Kidney (tissue), 14 donors: ENCODE measurements around the gene PAPOLB. TPM values are rescaled to one million over a fixed set of nuclear protein-coding genes. Genes with fewer than 3 reads are reported as not detected.
A peak's percentile ranks its signal among the peaks of the same experiment; 100 is the strongest.

Source experiments
- DNase-seq, 5 donors: peaks; one replicate each; pipeline ENCODE4 v3.0.0-alpha.2; 2013 to 2020
- FAIRE-seq: peaks from 2 replicates; lab custom pipeline; 2012; peaks lifted over from hg19 to GRCh38; lab: Jason Lieb, UNC
- H3K27ac ChIP-seq, 2 donors: one replicate each; pipeline ENCODE4 v1.7.0; 2013; ENCODE audit warnings: low read depth in 2 of 2, low read length in 2 of 2, inconsistent platforms in 1 of 2
- H3K27me3 ChIP-seq: one replicate; pipeline ENCODE4 v1.7.1; 2013; ENCODE audit warnings: low read length, inconsistent platforms; ENCODE audit not compliant: control insufficient read depth, insufficient read depth
- H3K36me3 ChIP-seq, 3 donors: one replicate each; pipeline versions ENCODE4 v1.7.0 to v1.7.1; 2013; ENCODE audit warnings: low read length in 3 of 3, control low read depth in 1 of 3, inconsistent platforms in 1 of 3; ENCODE audit not compliant: insufficient read depth in 3 of 3, control insufficient read depth in 2 of 3
- H3K4me1 ChIP-seq, 3 donors: one replicate each; pipeline versions ENCODE4 v1.7.0 to v1.7.1; 2013; ENCODE audit warnings: low read length in 3 of 3, inconsistent platforms in 1 of 3, low read depth in 1 of 3; ENCODE audit not compliant: control insufficient read depth in 2 of 3, insufficient read depth in 2 of 3
- H3K4me3 ChIP-seq, 3 donors: one replicate each; pipeline versions ENCODE4 v1.7.0 to v1.8.1; 2013; ENCODE audit warnings: low read length in 3 of 3, control low read depth in 1 of 3, inconsistent platforms in 1 of 3
- H3K9ac ChIP-seq, 3 donors: one replicate each; pipeline versions ENCODE4 v1.7.0 to v1.7.1; 2013; ENCODE audit warnings: low read length in 3 of 3, control low read depth in 1 of 3, inconsistent platforms in 1 of 3
- H3K9me3 ChIP-seq, 3 donors: one replicate each; pipeline versions ENCODE4 v1.7.0 to v1.7.1; 2013; ENCODE audit warnings: low read length in 3 of 3, control low read depth in 1 of 3, inconsistent platforms in 1 of 3; ENCODE audit not compliant: control insufficient read depth in 2 of 3, insufficient read depth in 1 of 3
- CTCF ChIP-seq: IDR thresholded peaks from 3 replicates; pipeline ENCODE4 v1.5.1; 2012; ENCODE audit warnings: mild to moderate bottlenecking, moderate library complexity, borderline replicate concordance; ENCODE audit not compliant: insufficient read depth; ENCODE audit errors: extremely low read depth
- intact Hi-C: fragments of 100-400 bp; cut with DNase I; formaldehyde crosslinking; loops from one replicate; pipeline ENCODE4 v1.11.1; 2022
- polyA plus RNA-seq: library from polyadenylated mRNA; stranded (reverse); fragments of 350-450 nt; fragmentation: Illumina TruSeq; extraction: RNeasy Lipid Tissue Mini Kit (QIAGEN cat#74804); gene quantifications from one replicate; pipeline ENCODE4 v1.2.3, GENCODE V29; 2014; ENCODE audit warnings: low read depth, low replicate concordance; ENCODE audit not compliant: insufficient read depth
- total RNA-seq: library from RNA; stranded (reverse); fragmentation: NEBNext Ultra II Directional; extraction: Animal tissue kit (Norgen Biotek cat#: 25700); gene quantifications from one replicate; pipeline ENCODE4 v1.2.1, GENCODE V29; 2021
- donor health status: control.
- donor health status: control.
- donor health status: control.
- donor health status: control.
- donor health status: control.
- donor health status: DM: yes; HTN: yes; CAD: no.
- donor health status: Normal renal cell carcinoma (clear cell type).

Gene PAPOLB
- total and polyA plus RNA-seq, 2 donors from 2014 or later = 0.06 TPM; not detected in 1

- Histone ChIP-seq H3K4me3 (no peak overlapping the region), H3K9ac (no peak overlapping the region), H3K9me3 (no peaks in the 10 kb centered on the region), H3K36me3 (no peaks in the 10 kb centered on the region), H3K27me3 (no peaks in the 10 kb centered on the region), H3K4me1 (peaks cover 0 to 3% (median 0%) of the 10 kb centered on the region in 3 donors), H3K27ac (no peak overlapping the region)
- intact Hi-C loops = no loop called here
- peak in 2 of 5 donors; percentile 35 to 37 for DNase-seq
- TF ChIP-seq CTCF = no peak
- FAIRE-seq = no peak
Measured at GRCh38 chr7:4824120-4824775, 37.6 kb downstream of the PAPOLB start.

- Histone ChIP-seq H3K27me3 (no peaks in the 10 kb centered on the region), H3K9ac (no peak overlapping the region), H3K36me3 (no peaks in the 10 kb centered on the region), H3K9me3 (no peaks in the 10 kb centered on the region), H3K27ac (no peak overlapping the region), H3K4me1 (peaks cover 0 to 3% (median 0%) of the 10 kb centered on the region in 3 donors), H3K4me3 (no peak overlapping the region)
- DNase-seq (peak in 2 of 5 donors; percentile 28 to 43), FAIRE-seq (no peak)
- intact Hi-C loops = no loop called here
- TF ChIP-seq CTCF = no peak
Measured at GRCh38 chr7:4823441-4824119, 38.2 kb downstream of the PAPOLB start.

- Histone ChIP-seq H3K4me1 (peaks cover 0 to 3% (median 0%) of the 10 kb centered on the region in 3 donors), H3K4me3 (no peak overlapping the region), H3K27me3 (no peaks in the 10 kb centered on the region), H3K9ac (no peak overlapping the region), H3K27ac (no peak overlapping the region), H3K9me3 (no peaks in the 10 kb centered on the region), H3K36me3 (no peaks in the 10 kb centered on the region)
- DNase-seq (peak in 1 of 5 donors; percentile 24), FAIRE-seq (no peak)
- TF ChIP-seq CTCF = no peak
- intact Hi-C loops = no loop called here
Measured at GRCh38 chr7:4822677-4823076, 39.2 kb downstream of the PAPOLB start.
